GM19035 (cell line): Measurements from ENCODE around the gene DDX41.
"Not testable (repeated sequence)": the region's sequence is repeated elsewhere in the genome, so short reads cannot be mapped to it uniquely, and the experiment has no call there.

Experiments used
- ATAC-seq: cut with Tn5 transposase; IDR thresholded peaks from one replicate; pipeline ENCODE4 v1.9.1; 2021; ENCODE audit not compliant: unreplicated experiment

The DDX41 gene

GRCh38 chr5:177537389-177538361, 20.9 kb upstream of the DDX41 start:
- no peak for ATAC-seq

- ATAC-seq = no peak
Measured at GRCh38 chr5:177536386-177536785, 19.6 kb upstream of the DDX41 start.

- ATAC-seq = no peak
Measured at GRCh38 chr5:177535125-177535524, 18.4 kb upstream of the DDX41 start.

GRCh38 chr5:177534433-177534832, 17.7 kb upstream of the DDX41 start:
- ATAC-seq = not testable (repeated sequence)

GRCh38 chr5:177531209-177531940, 14.6 kb upstream of the DDX41 start:
- no peak for ATAC-seq

GRCh38 chr5:177530638-177531037, 13.9 kb upstream of the DDX41 start:
- no peak for ATAC-seq

- ATAC-seq = no peak
Measured at GRCh38 chr5:177529247-177530203, 12.8 kb upstream of the DDX41 start.

GRCh38 chr5:177528631-177529030, 11.9 kb upstream of the DDX41 start:
- ATAC-seq = no peak

- ATAC-seq = no peak
Measured at GRCh38 chr5:177527595-177527994, 10.8 kb upstream of the DDX41 start.

- no peak for ATAC-seq
Measured at GRCh38 chr5:177526791-177527190, 10.0 kb upstream of the DDX41 start.

- no peak for ATAC-seq
Measured at GRCh38 chr5:177526191-177526590, 9.4 kb upstream of the DDX41 start.

- ATAC-seq = no peak
Measured at GRCh38 chr5:177524941-177525655, 8.3 kb upstream of the DDX41 start.

GRCh38 chr5:177524539-177524900, 7.8 kb upstream of the DDX41 start:
- no peak for ATAC-seq

GRCh38 chr5:177523711-177524538, 7.2 kb upstream of the DDX41 start:
- no peak for ATAC-seq

GRCh38 chr5:177520916-177521513, 4.3 kb upstream of the DDX41 start:
- ATAC-seq = no peak

GRCh38 chr5:177520271-177520670, 3.5 kb upstream of the DDX41 start:
- ATAC-seq = no peak

GRCh38 chr5:177519463-177520235, 2.9 kb upstream of the DDX41 start:
- no peak for ATAC-seq

GRCh38 chr5:177515580-177515979, 1.2 kb downstream of the DDX41 start:
- no peak for ATAC-seq
